Muscle layer of colon (tissue), 2 donors: ENCODE measurements around the gene RESF1.

Source experiments
- H3K27ac ChIP-seq: one replicate; pipeline ENCODE4 v1.7.0; 2013; ENCODE audit warnings: low read depth, mild to moderate bottlenecking, low read length, moderate library complexity
- H3K27me3 ChIP-seq, 2 donors: one replicate each; pipeline ENCODE4 v1.7.0; 2013; ENCODE audit warnings: low read length in 2 of 2, mild to moderate bottlenecking in 2 of 2; ENCODE audit not compliant: insufficient read depth in 2 of 2, control insufficient read depth in 1 of 2
- H3K36me3 ChIP-seq: one replicate; pipeline ENCODE4 v1.7.0; 2013; ENCODE audit warnings: mild to moderate bottlenecking, low read length; ENCODE audit not compliant: insufficient read depth
- H3K4me1 ChIP-seq: one replicate; pipeline ENCODE4 v1.7.0; 2013; ENCODE audit warnings: mild to moderate bottlenecking, low read length; ENCODE audit not compliant: insufficient read depth
- H3K4me3 ChIP-seq, 2 donors: one replicate each; pipeline ENCODE4 v1.7.0; 2013; ENCODE audit warnings: low read length in 2 of 2, low read depth in 1 of 2, mild to moderate bottlenecking in 1 of 2, moderate library complexity in 1 of 2
- H3K9ac ChIP-seq: one replicate; pipeline ENCODE4 v1.7.0; 2013; ENCODE audit warnings: low read length
- H3K9me3 ChIP-seq: one replicate; pipeline ENCODE4 v1.7.0; 2013; ENCODE audit warnings: mild to moderate bottlenecking, low read length
- donor health status: abdominal sarcoma.
- donor health status: Adenocarcinoma of cecum.

Gene RESF1

DNA sequence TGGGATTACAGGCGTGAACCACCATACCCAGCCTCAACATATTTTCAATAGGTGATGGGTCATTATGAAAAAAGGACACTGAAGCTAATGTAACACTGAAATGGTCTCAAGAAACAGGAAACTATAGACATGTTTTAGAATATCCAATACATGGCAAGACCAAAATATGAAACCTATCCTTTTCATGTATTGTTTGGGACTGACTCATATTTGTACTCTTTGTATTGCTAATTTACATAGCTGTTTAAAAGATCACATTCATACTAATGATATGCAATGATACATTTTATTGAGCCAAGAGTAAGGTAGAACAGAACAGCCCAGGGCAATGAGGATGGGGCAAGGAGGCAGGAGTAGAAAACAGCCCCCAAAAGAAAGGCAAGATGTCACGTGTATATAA lies 32.6 kb downstream of the RESF1 start:
- Histone ChIP-seq H3K4me3 (no peak overlapping the region), H3K27ac (no peak overlapping the region), H3K36me3 (peaks cover 7% of the 10 kb centered on the region)

DNA sequence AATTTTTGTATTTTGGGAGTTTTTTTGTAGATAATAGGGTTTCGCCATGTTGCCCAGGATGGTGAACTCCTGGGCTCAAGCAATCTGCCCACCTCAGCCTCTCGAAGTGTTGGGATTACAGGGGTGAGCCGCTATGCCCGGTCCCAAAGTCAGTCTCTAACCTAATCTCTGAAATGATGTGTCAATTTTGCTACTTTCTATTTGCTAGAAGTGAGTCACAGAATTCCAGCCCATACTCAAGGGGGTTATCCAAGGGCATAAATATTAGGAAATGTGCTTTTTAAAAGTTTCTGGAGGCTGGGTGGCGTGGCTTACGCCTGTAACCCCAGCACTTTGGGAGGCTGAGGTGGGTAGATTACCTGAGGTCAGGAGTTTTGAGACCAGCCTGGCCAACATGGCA lies 40.5 kb downstream of the RESF1 start:
- Histone ChIP-seq H3K36me3 (peaks cover 8% of the 10 kb centered on the region), H3K9ac (no peak overlapping the region), H3K27me3 (no peaks in the 10 kb centered on the region), H3K4me1 (no peaks in the 10 kb centered on the region), H3K27ac (no peak overlapping the region), H3K4me3 (no peak overlapping the region), H3K9me3 (no peaks in the 10 kb centered on the region)

More for the DNA sequence above, 32.6 kb downstream of the RESF1 start:
- H3K27me3 ChIP-seq, result no peaks in the 10 kb centered on the region
- no peak overlapping the region for H3K9ac ChIP-seq
- H3K4me1 ChIP-seq, result no peaks in the 10 kb centered on the region
- no peaks in the 10 kb centered on the region for H3K9me3 ChIP-seq

DNA sequence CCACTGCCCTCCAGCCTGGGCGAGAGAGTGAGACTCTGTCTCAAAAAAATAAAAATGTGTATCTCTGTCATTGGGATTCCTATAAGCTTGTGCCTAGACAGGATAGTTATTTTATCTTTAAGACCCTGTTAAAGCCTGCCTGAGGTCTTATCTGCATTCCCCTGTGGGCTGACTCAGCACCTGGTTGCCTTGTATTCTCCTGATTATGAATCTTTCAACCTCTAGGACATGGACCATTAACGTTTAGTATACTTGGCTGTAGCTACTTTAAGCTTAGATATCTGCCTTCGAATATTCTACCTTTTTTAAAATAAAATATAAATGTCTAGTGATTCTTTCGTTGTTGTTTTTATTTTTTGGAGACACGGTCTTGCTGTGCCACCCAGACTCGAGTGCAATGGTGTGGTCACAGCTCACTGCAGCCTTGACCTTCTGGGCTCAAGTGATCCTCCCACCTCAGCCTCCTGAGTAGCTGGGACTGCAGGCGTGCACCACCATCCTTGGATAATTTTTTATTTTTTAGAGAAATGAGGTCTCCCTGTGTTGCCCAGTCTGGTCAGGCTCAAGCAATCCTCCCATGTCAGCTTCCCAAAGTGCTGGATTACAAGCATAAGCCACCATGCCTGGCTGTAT lies 41.3 kb downstream of the RESF1 start:
- Histone ChIP-seq H3K27ac (no peak overlapping the region), H3K4me3 (no peak overlapping the region), H3K36me3 (peaks cover 8% of the 10 kb centered on the region), H3K9ac (no peak overlapping the region), H3K9me3 (no peaks in the 10 kb centered on the region), H3K27me3 (no peaks in the 10 kb centered on the region), H3K4me1 (no peaks in the 10 kb centered on the region)

DNA sequence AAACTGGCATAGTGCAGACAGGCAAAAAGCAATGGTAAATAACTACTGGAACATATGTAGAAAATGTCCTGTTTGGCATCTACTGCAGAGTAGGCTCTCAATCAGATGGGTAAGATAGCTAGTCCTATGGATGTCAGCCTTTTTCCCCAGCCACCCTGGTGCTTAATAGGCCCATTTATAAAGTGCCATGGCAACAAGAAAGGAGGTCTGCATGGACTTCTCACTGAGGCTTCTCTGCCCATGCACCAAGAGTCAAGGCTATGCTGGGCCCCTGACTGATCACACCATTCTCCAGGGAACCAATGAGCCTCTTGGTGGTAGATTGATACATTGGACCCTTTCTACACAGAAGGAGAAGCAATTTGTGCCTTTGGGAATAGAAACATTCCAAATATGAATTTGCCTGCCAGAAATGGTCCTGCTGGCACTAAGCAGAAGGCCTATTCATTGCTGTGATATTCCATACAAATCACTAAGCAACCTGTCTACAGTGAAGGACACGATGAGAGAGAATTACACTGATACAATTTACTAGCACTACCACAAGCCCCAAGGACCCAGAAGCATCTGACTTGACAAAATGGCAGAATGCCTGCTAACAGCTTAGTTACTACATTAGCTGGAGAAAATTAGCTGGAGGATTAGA lies 43.8 kb downstream of the RESF1 start:
- no peak overlapping the region for H3K4me3 ChIP-seq
- H3K9me3 ChIP-seq, result no peaks in the 10 kb centered on the region
- H3K27me3 ChIP-seq, result no peaks in the 10 kb centered on the region
- H3K4me1 ChIP-seq, result no peaks in the 10 kb centered on the region
- no peak overlapping the region for H3K27ac ChIP-seq
- H3K9ac ChIP-seq, result no peak overlapping the region
- H3K36me3 ChIP-seq, result no peaks in the 10 kb centered on the region

DNA sequence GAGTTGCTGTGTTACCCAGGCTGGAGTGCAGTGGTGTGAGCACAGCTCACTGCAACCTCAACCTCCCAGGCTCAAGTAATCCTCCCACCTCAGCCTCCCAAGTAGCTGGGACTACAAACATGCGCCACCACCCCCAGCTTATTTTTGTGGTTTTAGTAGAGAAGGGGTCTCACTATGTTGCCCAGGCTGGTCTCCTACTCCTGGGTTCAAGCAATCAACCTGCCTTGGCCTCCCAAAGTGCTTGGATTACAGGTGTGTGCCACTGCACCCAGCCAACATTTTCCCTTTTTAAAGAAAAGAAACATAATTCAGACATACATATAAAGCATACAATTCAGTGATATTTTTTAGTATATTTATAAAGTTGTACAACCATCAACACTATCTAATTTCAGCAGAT lies 44.4 kb downstream of the RESF1 start:
- Histone ChIP-seq H3K4me3 (no peak overlapping the region), H3K27ac (no peak overlapping the region), H3K9me3 (no peaks in the 10 kb centered on the region), H3K27me3 (no peaks in the 10 kb centered on the region), H3K9ac (no peak overlapping the region), H3K36me3 (no peaks in the 10 kb centered on the region), H3K4me1 (no peaks in the 10 kb centered on the region)

DNA sequence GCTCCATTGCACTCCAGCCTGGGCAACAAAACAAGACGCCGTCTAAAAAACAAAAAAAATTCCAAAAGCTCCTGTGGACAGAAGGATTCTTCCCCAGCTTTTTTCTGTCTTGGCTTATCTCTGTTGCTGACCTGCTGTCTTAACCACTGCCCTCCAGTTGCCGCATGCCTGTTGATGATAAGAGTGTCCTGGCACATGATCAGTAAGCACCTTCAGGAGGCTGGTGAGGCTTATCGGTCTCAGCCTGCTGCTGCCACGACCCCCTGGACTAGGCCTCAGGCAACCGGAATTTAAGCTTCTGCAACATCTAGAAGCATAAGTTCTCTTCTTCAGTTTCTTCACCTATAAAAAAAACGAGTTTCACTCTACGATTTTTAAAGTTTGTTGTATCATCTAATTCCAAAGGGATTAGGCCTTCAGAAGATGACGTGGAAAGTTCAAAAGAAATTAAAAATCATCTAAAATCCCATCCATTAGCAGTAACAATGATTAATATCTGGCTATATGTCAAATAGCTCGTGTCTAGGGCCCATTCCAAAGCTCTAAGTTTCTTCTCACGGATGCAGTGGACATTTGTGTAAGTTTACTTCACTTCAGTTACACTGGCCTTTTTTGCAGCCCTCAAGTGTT lies 46.4 kb downstream of the RESF1 start:
- Histone ChIP-seq H3K4me1 (no peaks in the 10 kb centered on the region), H3K4me3 (no peak overlapping the region), H3K9ac (no peak overlapping the region), H3K9me3 (no peaks in the 10 kb centered on the region), H3K36me3 (no peaks in the 10 kb centered on the region), H3K27ac (no peak overlapping the region), H3K27me3 (no peaks in the 10 kb centered on the region)
